GM23338 (cell line): ENCODE data around the gene LOXL1. TPM values are rescaled to one million over a fixed set of nuclear protein-coding genes. Genes with fewer than 3 reads are reported as not detected.

ENCODE experiments used
- ATAC-seq: fragments of 200-7000 bp; cut with Tn5 transposase; 3 replicates; pipeline ENCODE4 v1.9.1; 2020
- DNase-seq: peaks from one replicate; pipeline ENCODE4 v3.0.0-alpha.2; 2015; ENCODE audit warnings: low spot score
- H2AFZ ChIP-seq: fragments of 200-600 bp; sonication (generic); 2 replicates; pipeline ENCODE4 v1.8.0; 2016; ENCODE audit warnings: antibody characterized with exemption, mild to moderate bottlenecking, moderate library complexity
- H3F3A ChIP-seq: fragments of 200-600 bp; sonication (generic); replicated peaks from 2 replicates; pipeline ENCODE4 v1.8.0; 2017; ENCODE audit warnings: antibody characterized with exemption, mixed run types, low read depth
- H3K27ac ChIP-seq: fragments of 200-600 bp; sonication (generic); 2 replicates; pipeline ENCODE4 v1.6.1; 2016; ENCODE audit warnings: low read depth
- H3K27me3 ChIP-seq: fragments of 200-600 bp; sonication (generic); 2 replicates; pipeline ENCODE4 v1.8.0; 2016; ENCODE audit warnings: mild to moderate bottlenecking, mixed run types, moderate library complexity; ENCODE audit not compliant: insufficient read depth
- H3K36me3 ChIP-seq: fragments of 200-600 bp; sonication (generic); 2 replicates; pipeline ENCODE4 v1.8.0; 2016; ENCODE audit warnings: mild to moderate bottlenecking; ENCODE audit not compliant: insufficient read depth
- H3K4me1 ChIP-seq: fragments of 200-600 bp; sonication (generic); 2 replicates; pipeline ENCODE4 v1.8.0; 2016; ENCODE audit warnings: mild to moderate bottlenecking, moderate library complexity; ENCODE audit not compliant: insufficient read depth
- H3K4me2 ChIP-seq: fragments of 200-600 bp; sonication (generic); 2 replicates; pipeline ENCODE4 v1.7.1; 2017; ENCODE audit warnings: mixed run types
- H3K4me3 ChIP-seq: fragments of 200-600 bp; sonication (generic); 2 replicates; pipeline ENCODE4 v1.6.1; 2016; ENCODE audit warnings: mixed run types
- H3K79me2 ChIP-seq: fragments of 200-600 bp; sonication (generic); replicated peaks from 2 replicates; pipeline ENCODE4 v1.8.0; 2017; ENCODE audit warnings: mild to moderate bottlenecking; ENCODE audit not compliant: insufficient read depth
- H3K9me2 ChIP-seq: fragments of 200-600 bp; sonication (generic); 2 replicates; pipeline ENCODE4 v1.8.0; 2017; ENCODE audit not compliant: insufficient read depth
- H4K20me1 ChIP-seq: fragments of 200-600 bp; sonication (generic); replicated peaks from 2 replicates; pipeline ENCODE4 v1.8.0; 2017; ENCODE audit warnings: mild to moderate bottlenecking; ENCODE audit not compliant: insufficient read depth
- H3K27ac Mint-ChIP-seq: 2 replicates; pipeline ENCODE4 v1.8.0; 2020; ENCODE audit warnings: inconsistent platforms, mild to moderate bottlenecking, moderate library complexity, mixed read lengths
- H3K27me3 Mint-ChIP-seq: 3 replicates; pipeline ENCODE4 v1.8.0; 2022; ENCODE audit warnings: low read depth, mild to moderate bottlenecking, moderate library complexity, mixed read lengths, inconsistent platforms; ENCODE audit not compliant: insufficient read depth, poor library complexity
- H3K36me3 Mint-ChIP-seq: 3 replicates; pipeline ENCODE4 v1.8.0; 2021; ENCODE audit warnings: low read depth, mild to moderate bottlenecking, inconsistent platforms, moderate library complexity, mixed read lengths
- H3K4me1 Mint-ChIP-seq: 3 replicates; pipeline ENCODE4 v1.8.0; 2020; ENCODE audit warnings: mild to moderate bottlenecking, inconsistent platforms, mixed read lengths
- H3K4me3 Mint-ChIP-seq: 3 replicates; pipeline ENCODE4 v1.8.0; 2021; ENCODE audit warnings: moderate library complexity, mild to moderate bottlenecking, inconsistent platforms, mixed read lengths
- H3K9me3 Mint-ChIP-seq: 3 replicates; pipeline ENCODE4 v1.8.0; 2020; ENCODE audit warnings: moderate library complexity, mild to moderate bottlenecking, inconsistent platforms, mixed read lengths
- CREB1 ChIP-seq: fragments of 250-450 bp; sonication (Bioruptor Pico); IDR thresholded peaks from 2 replicates; pipeline ENCODE4 v1.5.0; 2020; ENCODE audit warnings: low read depth, mild to moderate bottlenecking, moderate library complexity
- JUNB ChIP-seq: IDR thresholded peaks from one replicate; pipeline ENCODE4 v1.6.1; 2016; ENCODE audit warnings: antibody characterized with exemption; ENCODE audit not compliant: unreplicated experiment
- NANOG ChIP-seq: IDR thresholded peaks from 2 replicates; pipeline ENCODE4 v1.6.1; 2016; ENCODE audit warnings: antibody characterized with exemption, borderline replicate concordance
- REST ChIP-seq: IDR thresholded peaks from one replicate; pipeline ENCODE4 v1.6.1; 2018; ENCODE audit warnings: antibody characterized with exemption; ENCODE audit not compliant: unreplicated experiment
- ZNF462 ChIP-seq: fragments of 250-450 bp; sonication (Bioruptor Pico); IDR thresholded peaks from 2 replicates; pipeline ENCODE4 v1.5.0; 2020; ENCODE audit warnings: mild to moderate bottlenecking, moderate library complexity
- polyA plus RNA-seq: library from polyadenylated mRNA; unstranded; fragments of >200 nt; fragmentation: Nextera tagmentation; extraction: Ambion mirVana; gene quantifications from 2 replicates; pipeline ENCODE4 v1.2.1, GENCODE V29; 2016
- total RNA-seq: library from RNA; depleted of rRNA; stranded (reverse); fragments of >200 nt; shearing (Covaris generic); gene quantifications from 2 replicates; pipeline ENCODE4 v1.2.3, GENCODE V29; 2014; rRNA removed

LOXL1 gene
- total and polyA plus RNA-seq, 2 experiments from 2014 or later: 6.9 to 10.8 TPM

GRCh38 chr15:73996939-73997338 is 70.7 kb downstream of the LOXL1 start (continued):
- TF ChIP-seq ZNF462 (CRISPR knock-in tag) (no peak), NANOG (no peak), REST (no peak), JUNB (no peak)

GRCh38 chr15:73997986-73998385 is 71.7 kb downstream of the LOXL1 start:
- TF ChIP-seq CREB1: no peak
- no peaks in the 10 kb centered on the region for H3F3A ChIP-seq
- H3K4me3 ChIP-seq: no peak overlapping the region
- peaks cover 4% of the 10 kb centered on the region; the same call in 1 of the 2 replicates for H3K27me3 ChIP-seq
- no peak overlapping the region for H3K4me2 ChIP-seq
- peaks cover 12% of the 10 kb centered on the region; the same call in 1 of the 2 replicates for H3K36me3 ChIP-seq
- Mint-ChIP-seq H3K9me3 (no peaks in the 10 kb centered on the region), H3K4me1 (peaks cover 21% of the 10 kb centered on the region), H3K4me3 (no peak overlapping the region), H3K27ac (no peak overlapping the region), H3K27me3 (peaks cover 11% of the 10 kb centered on the region), H3K36me3 (peaks cover 10% of the 10 kb centered on the region; the same call in 2 of the 3 replicates)
- peaks cover 49% of the 10 kb centered on the region for H3K79me2 ChIP-seq
- DNase-seq (no peak), ATAC-seq (no peak)
- H3K9me2 ChIP-seq: no peaks in the 10 kb centered on the region
- peaks cover 13% of the 10 kb centered on the region for H4K20me1 ChIP-seq
- peaks cover 9% of the 10 kb centered on the region for H3K4me1 ChIP-seq
- no peak overlapping the region for H2AFZ ChIP-seq
- H3K27ac ChIP-seq: no peak overlapping the region

Other genes starting within 250 kb of the LOXL1 start
- gene CD276, start 242.1 kb upstream of the LOXL1 start, total RNA-seq: 131 and 158 TPM in 2 replicates
- gene CD276, start 242.1 kb upstream of the LOXL1 start, polyA plus RNA-seq: 58.3 and 60.9 TPM in 2 replicates
- 4.5 and 14.2 TPM in 2 replicates for gene INSYN1, start 173.1 kb upstream of the LOXL1 start, total RNA-seq
- gene INSYN1, start 173.1 kb upstream of the LOXL1 start, polyA plus RNA-seq: 0.10 and 0.18 TPM in 2 replicates
- gene TBC1D21, start 52.9 kb upstream of the LOXL1 start, total RNA-seq: not detected in 2 replicates
- not detected in 2 replicates for gene TBC1D21, start 52.9 kb upstream of the LOXL1 start, polyA plus RNA-seq
- 2.4 and 2.7 TPM in 2 replicates for gene STOML1, start 65.8 kb downstream of the LOXL1 start, total RNA-seq
- 1.5 and 2.3 TPM in 2 replicates for gene STOML1, start 65.8 kb downstream of the LOXL1 start, polyA plus RNA-seq
- gene PML, start 68.3 kb downstream of the LOXL1 start, total RNA-seq: 73.1 and 85.3 TPM in 2 replicates
- 18.9 and 19.0 TPM in 2 replicates for gene PML, start 68.3 kb downstream of the LOXL1 start, polyA plus RNA-seq
- gene GOLGA6A, start 156.1 kb downstream of the LOXL1 start, total RNA-seq: 2.1 and 7.5 TPM in 2 replicates
- gene GOLGA6A, start 156.1 kb downstream of the LOXL1 start, polyA plus RNA-seq: 0.18 and 0.57 TPM in 2 replicates
- 0.21 and 0.27 TPM in 2 replicates for gene ISLR2, start 204.1 kb downstream of the LOXL1 start, total RNA-seq
- gene ISLR2, start 204.1 kb downstream of the LOXL1 start, polyA plus RNA-seq: 0.13 and 0.59 TPM in 2 replicates
- 1.6 TPM in 1 of 2 replicates, not detected in the other for gene ISLR, start 247.2 kb downstream of the LOXL1 start, total RNA-seq
- 0.09 and 0.55 TPM in 2 replicates for gene ISLR, start 247.2 kb downstream of the LOXL1 start, polyA plus RNA-seq